Activated CD4-positive, alpha-beta T cell treated with anti-CD3 and anti-CD28 coated beads, Interleukin-2, Interleukin-4, amounts not matched to agents 100 ng/mL and 50 ng/mL, durations not matched to agents 16 hours and 8 hours (primary cell): ENCODE measurements around the gene STAG1.
"Not testable (repeated sequence)": the region's sequence is repeated elsewhere in the genome, so short reads cannot be mapped to it uniquely, and the experiment has no call there.

ENCODE experiments used
- DNase-seq: peaks from one replicate; pipeline ENCODE4 v3.0.0-alpha.2; 2020; ENCODE audit warnings: low spot score

The STAG1 gene

GRCh38 chr3:136703429-136703828, 48.7 kb downstream of the STAG1 start:
- no peak for DNase-seq

DNA sequence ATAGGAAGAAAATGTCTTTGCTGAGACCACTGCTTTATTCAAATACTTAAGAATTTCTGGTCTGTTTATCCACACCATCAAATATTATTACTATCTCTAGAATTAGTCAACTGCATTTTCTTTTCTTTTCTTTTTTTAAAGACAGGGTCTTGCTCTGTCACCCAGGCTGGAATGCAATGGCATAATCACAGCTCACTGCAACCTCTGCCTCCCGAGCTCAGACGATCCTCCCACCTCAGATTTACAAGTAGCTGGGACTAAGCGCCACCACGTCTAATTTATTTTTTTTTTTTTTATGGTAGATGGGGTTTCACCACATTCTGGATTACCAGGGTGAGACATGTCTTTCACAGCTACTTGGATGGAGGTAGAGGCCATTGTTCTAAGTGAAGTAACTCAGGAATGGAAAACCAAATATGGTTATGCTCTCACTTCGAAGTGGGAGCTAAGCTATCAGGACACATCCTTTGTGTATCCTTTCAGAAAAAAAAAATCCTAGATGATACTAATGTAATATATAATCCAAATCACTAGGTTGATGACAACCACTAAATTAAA, 52.8 kb downstream of the STAG1 start:
- DNase-seq: no peak

DNA sequence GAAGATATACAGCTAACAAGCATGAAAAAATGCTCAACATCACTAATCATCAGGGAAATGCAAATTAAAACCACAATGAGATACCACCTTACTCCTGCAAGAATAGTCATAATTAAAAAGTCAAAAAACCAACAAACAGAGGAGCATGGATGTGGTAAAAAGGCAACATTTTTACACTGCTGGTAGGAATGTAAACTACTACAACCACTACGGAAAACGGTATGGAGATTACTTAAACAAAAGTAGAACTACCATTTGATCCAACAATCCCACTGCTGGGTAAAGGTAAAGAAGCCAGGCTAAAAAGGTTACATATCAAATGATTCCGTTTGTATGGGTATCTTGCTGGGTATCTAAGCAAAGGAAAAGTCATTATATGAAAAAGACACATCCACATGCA, 53.8 kb downstream of the STAG1 start:
- DNase-seq: no peak

DNA sequence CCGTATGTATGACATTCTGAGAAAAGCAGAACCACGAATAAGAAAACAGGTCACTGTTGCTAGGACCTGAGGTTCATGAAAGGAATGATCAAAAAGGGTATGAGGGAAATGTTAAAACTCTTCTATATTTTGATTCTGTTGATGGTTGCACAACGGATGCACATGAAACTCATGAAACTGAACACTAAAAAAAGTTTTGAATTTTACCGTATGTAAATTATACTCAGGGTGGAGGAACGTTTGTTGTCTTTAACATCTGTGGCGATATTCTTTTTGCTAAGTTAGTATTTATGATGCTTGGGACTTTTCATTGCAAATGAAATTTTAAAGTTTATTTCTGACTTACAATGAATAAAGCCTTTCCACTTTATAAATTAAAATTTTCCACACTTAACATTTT, 55.4 kb downstream of the STAG1 start:
- DNase-seq: no peak

GRCh38 chr3:136694321-136694720, 57.9 kb downstream of the STAG1 start:
- no peak for DNase-seq

- DNase-seq: no peak
These were observed 61.6 kb downstream of the STAG1 start for GRCh38 chr3:136690599-136690998.

GRCh38 chr3:136685882-136686281, 66.3 kb downstream of the STAG1 start:
- DNase-seq: no peak

DNA sequence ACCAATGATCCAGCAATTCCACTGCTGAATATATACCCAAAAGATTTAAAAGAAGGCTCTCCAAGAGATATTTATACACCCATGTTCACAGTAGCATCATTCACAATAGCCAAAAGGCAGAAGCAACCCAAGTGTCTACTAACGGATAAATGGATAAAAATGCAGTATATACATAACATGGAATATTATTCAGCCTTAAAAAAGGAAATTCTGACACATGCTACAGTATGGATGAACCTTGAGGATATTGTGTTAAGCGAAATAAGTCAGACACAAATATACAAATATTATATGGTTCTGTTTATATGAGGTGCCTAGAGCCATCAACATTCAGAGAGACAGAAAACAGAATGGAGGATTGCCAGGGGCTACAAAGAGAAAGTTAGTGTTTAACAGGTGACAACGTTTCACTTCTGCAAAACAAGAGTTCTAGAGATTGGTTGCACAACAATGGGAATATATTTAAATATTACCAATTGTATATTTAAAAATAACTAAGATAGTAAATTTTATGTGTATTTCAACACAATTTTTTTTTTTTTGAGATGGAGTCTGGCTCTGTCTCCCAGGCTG, 69.4 kb downstream of the STAG1 start:
- no peak for DNase-seq

- no peak for DNase-seq
These were observed 73.2 kb downstream of the STAG1 start for GRCh38 chr3:136678981-136679380.

DNA sequence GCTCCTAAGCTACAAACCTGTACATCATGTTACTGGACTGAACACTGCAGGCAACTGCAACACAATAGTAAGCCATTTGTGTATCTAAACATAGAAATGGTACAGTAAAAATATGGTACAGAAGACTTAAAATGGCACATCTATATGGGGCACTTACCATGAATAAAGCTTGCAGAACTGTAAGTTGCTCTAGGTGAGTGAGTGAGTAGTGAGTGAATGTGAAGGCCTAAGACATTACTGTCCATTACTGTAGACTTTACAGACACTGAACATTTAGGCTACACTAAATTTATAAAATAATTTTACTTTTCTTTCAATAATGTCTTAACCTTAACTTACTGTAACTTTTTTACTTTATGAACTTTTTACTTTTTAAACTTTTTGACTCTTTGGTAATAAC, 76.2 kb downstream of the STAG1 start:
- no peak for DNase-seq

GRCh38 chr3:136675150-136675858, 76.9 kb downstream of the STAG1 start:
- no peak for DNase-seq

- no peak for DNase-seq
These were observed 79.7 kb downstream of the STAG1 start for GRCh38 chr3:136672457-136672856.

- no peak for DNase-seq
These were observed 80.3 kb downstream of the STAG1 start for GRCh38 chr3:136671921-136672320.

DNA sequence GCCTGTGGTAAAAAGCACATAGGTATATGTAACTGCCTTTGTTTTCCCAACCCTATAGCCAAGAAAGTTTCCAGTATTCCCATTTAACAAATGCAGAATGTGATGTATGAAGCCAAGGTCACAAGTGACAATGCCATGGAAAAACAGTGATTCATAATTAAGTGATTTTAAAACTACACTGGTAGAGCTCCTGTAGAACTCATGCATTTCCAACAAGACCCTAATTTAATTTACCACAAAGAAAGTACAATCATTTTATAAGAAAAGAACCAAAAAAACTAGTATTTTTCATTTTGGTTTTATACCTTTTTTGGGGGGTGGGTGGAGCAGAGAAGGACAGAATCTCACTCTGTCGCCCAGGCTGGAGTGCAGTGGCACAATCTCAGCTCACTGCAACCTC, 82.0 kb downstream of the STAG1 start:
- no peak for DNase-seq

- no peak for DNase-seq
These were observed 85.1 kb downstream of the STAG1 start for GRCh38 chr3:136667081-136667480.

DNA sequence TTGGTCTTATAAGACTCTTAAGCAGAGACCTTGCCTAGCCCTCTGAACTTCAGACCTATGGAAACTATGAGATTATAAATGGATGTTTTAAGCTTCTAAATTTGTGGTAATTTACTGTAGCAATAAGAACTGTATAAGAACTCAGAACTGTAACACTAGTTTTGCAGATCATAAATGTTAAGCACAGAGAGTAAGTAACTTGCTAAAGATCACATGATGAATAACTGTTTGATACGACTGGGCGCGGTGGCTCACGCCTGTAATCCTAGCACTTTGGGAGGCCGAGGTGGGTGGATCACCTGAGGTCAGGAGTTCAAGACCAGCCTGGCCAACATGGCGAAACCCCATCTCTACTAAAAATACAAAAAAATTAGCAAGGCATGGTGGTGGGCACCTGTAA, 85.9 kb downstream of the STAG1 start:
- DNase-seq: not testable (repeated sequence)

DNA sequence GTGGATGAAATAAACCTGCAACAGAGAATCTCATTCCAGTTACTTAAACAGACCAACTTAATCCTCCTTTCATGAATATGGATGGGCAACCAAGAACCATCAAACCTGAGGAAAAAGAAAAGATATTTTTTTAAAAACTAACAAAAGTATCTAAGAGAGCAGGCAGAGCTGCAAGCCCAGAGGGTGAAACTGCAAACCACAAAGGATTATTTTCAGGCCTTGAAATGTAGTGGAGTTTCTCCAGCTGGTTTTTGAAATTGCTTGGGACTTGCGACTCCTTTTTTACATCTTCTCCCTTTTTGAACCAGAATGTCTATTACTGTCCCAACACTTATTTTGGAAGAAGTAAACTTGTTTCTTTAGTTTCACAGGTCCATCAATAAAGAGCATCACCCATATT, 87.4 kb downstream of the STAG1 start:
- DNase-seq: no peak

DNA sequence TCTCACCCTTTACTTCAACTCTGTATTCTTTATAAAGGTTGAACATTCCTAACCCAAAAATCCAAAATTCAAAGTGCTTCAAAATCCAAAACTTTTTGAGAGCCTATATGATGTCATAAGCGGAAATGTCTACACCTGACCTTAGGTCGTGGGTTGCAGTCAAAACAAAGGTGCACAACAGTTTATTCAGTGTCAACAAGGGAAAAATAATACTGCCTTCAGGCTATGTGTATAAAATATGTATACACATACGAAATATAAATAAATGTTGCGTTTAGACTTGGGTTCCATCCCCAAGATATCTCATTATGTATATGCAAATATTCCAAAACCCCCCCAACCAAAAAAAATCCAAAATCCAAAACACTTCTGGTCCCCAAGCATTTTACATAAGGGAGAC, 90.9 kb downstream of the STAG1 start:
- DNase-seq: no peak

DNA sequence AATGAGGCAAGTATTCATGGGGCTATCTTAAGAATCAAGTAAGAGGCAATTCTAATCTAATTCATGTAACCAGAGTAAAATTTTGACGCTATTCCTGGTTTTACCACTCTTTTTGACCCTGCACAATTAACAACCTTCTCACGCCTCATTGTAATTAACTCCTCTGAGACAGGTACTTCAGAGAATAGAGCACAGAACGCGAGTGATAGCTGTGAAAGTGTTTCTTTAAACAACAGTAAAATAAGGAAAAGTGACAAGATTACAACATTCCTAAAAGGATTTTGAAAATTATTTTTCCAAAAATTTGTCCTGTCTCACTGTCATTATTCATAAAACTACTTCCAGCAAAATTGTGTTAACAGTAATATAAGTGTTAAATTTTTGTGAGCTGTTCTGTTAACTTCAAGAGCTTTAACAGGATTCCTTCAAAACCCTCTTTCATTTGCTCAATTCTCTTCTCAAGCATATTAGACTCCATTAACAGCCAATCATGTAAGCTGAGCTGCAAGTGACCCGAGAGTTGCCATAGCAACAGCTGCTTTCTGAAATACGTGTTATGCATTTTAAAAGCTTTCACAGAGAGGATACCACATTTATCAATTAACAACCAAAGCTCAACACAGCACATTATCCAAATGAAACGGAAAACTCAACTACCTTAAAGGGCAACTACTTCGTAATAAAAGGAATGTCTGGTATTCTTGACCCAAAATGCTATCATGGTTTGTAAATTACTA, 93.1 kb downstream of the STAG1 start:
- no peak for DNase-seq

DNA sequence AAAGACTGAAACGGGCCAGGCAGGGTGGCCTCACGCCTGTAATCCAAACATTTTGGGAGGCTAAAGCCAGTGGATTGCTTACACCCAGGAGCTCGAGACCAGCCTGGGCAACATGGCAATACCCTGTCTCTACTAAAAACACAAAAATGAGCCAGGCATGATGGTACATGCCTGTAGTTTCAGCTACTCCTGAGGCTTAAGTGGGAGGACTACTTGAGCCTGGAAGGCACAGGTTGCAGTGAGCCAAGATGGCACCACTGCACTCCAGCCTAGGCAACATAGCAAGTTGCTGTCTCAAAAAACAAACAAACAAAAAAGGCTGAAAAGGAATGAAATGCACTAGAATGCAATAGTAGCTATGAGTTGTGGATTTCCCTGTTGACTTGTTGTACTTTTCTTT, 94.7 kb downstream of the STAG1 start:
- DNase-seq: no peak

- DNase-seq: no peak
These were observed 98.5 kb downstream of the STAG1 start for GRCh38 chr3:136653628-136654027.

DNA sequence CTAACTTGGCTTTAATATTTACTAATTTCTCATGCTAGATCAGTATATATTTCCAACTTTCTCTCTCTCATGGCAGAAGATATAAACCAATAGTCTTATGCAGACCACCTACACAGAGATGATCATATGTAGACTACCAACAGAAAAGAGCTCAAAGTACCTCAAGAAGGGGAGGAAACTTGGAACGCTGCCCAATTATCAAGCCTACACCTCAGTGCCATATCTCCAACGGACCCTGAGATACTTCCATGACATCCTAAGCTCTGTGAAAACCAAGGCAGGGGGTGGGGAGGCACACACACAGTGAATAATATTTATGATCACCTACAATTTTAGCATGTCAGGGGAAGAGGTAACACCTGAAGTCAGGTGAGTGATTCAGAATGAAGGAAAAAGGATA, 100.6 kb downstream of the STAG1 start:
- no peak for DNase-seq

DNA sequence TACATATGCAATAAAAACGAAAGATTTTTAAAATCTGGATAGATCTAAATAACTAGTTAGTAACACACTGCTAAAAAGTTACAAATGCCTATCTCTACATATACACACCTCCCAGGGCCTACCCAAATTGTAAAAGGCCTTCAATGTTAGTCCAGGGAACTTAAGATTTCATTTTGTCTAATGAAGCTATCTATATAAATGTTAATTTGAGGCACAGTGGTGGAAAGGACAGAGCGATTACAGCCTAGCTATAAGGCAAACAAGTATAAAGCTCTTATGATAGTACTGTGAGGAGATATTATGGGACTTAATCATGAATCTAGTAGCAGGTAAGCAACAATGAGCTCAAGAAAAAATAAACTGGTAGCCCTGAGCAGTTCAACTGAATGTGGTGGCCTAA, 101.7 kb downstream of the STAG1 start:
- no peak for DNase-seq
